WTC11 (cell line): ENCODE data around the gene DEGS1. TPM values are rescaled to one million over a fixed set of nuclear protein-coding genes. Genes with fewer than 3 reads are reported as not detected.

ENCODE experiments used
- ATAC-seq: fragments of 200-7000 bp; cut with Tn5 transposase; 2 replicates; pipeline ENCODE4 v1.10.0; 2021; ENCODE audit warnings: mild to moderate bottlenecking, moderate library complexity
- CTCF ChIA-PET: fragments of 300-600 bp; sonication (Branson Sonifier 250); formaldehyde crosslinking; loops from one replicate; lab custom pipeline; 2021; ENCODE audit warnings: antibody characterized with exemption; lab: Charles Lee
- POLR2A ChIA-PET: fragments of 350-600 bp; sonication (Branson Sonifier 250); formaldehyde crosslinking; loops from one replicate; lab custom pipeline; 2021; ENCODE audit warnings: antibody characterized with exemption; lab: Charles Lee
- DNase-seq: peaks from one replicate; pipeline ENCODE4 v3.0.0; 2021; ENCODE audit warnings: low spot score
- H3K27ac Mint-ChIP-seq: 2 replicates; pipeline ENCODE4 v1.8.0; 2021; ENCODE audit warnings: mixed read lengths
- H3K27me3 Mint-ChIP-seq: 2 replicates; pipeline ENCODE4 v1.8.0; 2021; ENCODE audit warnings: low read depth, mild to moderate bottlenecking, moderate library complexity, mixed read lengths
- H3K36me3 Mint-ChIP-seq: 2 replicates; pipeline ENCODE4 v1.8.0; 2021; ENCODE audit warnings: mixed read lengths
- H3K4me1 Mint-ChIP-seq: 2 replicates; pipeline ENCODE4 v1.8.0; 2022; ENCODE audit warnings: mixed read lengths
- H3K4me3 Mint-ChIP-seq: 2 replicates; pipeline ENCODE4 v1.8.0; 2021; ENCODE audit warnings: mild to moderate bottlenecking, moderate library complexity, mixed read lengths
- H3K9me3 Mint-ChIP-seq: 2 replicates; pipeline ENCODE4 v1.8.0; 2021; ENCODE audit warnings: mixed read lengths
- CBFB ChIP-seq: sonication (generic); formaldehyde crosslinking; IDR thresholded peaks from 2 replicates; pipeline ENCODE4 v1.8.1; 2022; ENCODE audit warnings: mild to moderate bottlenecking, low read depth, missing genetic modification reagents
- CREM ChIP-seq: sonication (generic); formaldehyde crosslinking; IDR thresholded peaks from 2 replicates; pipeline ENCODE4 v1.8.1; 2022; ENCODE audit warnings: mild to moderate bottlenecking, missing genetic modification reagents, moderate library complexity
- ESRRA ChIP-seq: sonication (generic); formaldehyde crosslinking; IDR thresholded peaks from 2 replicates; pipeline ENCODE4 v1.8.1; 2022; ENCODE audit warnings: mild to moderate bottlenecking, missing genetic modification reagents, borderline replicate concordance
- FOXK1 ChIP-seq: sonication (generic); formaldehyde crosslinking; IDR thresholded peaks from 2 replicates; pipeline ENCODE4 v1.8.0; 2022; ENCODE audit warnings: mild to moderate bottlenecking, moderate library complexity, missing genetic modification reagents
- GTF2I ChIP-seq: fragments of 250-450 bp; sonication (Bioruptor Pico); conservative IDR thresholded peaks from 2 replicates; pipeline ENCODE4 v1.4.0; 2021; ENCODE audit warnings: mild to moderate bottlenecking
- KAT7 ChIP-seq: sonication (generic); formaldehyde crosslinking; IDR thresholded peaks from 2 replicates; pipeline ENCODE4 v1.8.1; 2023; ENCODE audit warnings: missing genetic modification reagents, mild to moderate bottlenecking, borderline replicate concordance
- MXD4 ChIP-seq: fragments of 250-450 bp; sonication (Bioruptor Pico); IDR thresholded peaks from 2 replicates; pipeline ENCODE4 v1.8.0; 2021; ENCODE audit warnings: mild to moderate bottlenecking, moderate library complexity, borderline replicate concordance
- NFATC4 ChIP-seq: fragments of 250-450 bp; sonication (Bioruptor Pico); IDR thresholded peaks from 2 replicates; pipeline ENCODE4 v1.9.0; 2021; ENCODE audit warnings: mild to moderate bottlenecking
- NFYB ChIP-seq: sonication (generic); formaldehyde crosslinking; conservative IDR thresholded peaks from 2 replicates; pipeline ENCODE4 v1.8.0; 2022; ENCODE audit warnings: low read depth, missing genetic modification reagents
- RELA ChIP-seq: sonication (generic); formaldehyde crosslinking; IDR thresholded peaks from 2 replicates; pipeline ENCODE4 v1.8.1; 2022; ENCODE audit warnings: missing genetic modification reagents, mild to moderate bottlenecking, borderline replicate concordance
- SMAD4 ChIP-seq: sonication (generic); formaldehyde crosslinking; IDR thresholded peaks from 2 replicates; pipeline ENCODE4 v1.8.0; 2022; ENCODE audit warnings: mild to moderate bottlenecking, missing genetic modification reagents
- TEAD4 ChIP-seq: sonication (generic); formaldehyde crosslinking; IDR thresholded peaks from 2 replicates; pipeline ENCODE4 v1.8.0; 2022; ENCODE audit warnings: mild to moderate bottlenecking, missing genetic modification reagents
- ZNF416 ChIP-seq: fragments of 250-450 bp; sonication (Bioruptor Pico); IDR thresholded peaks from 2 replicates; pipeline ENCODE4 v1.9.0; 2021; ENCODE audit warnings: mild to moderate bottlenecking, inconsistent platforms
- total RNA-seq: library from RNA; stranded (reverse); gene quantifications from 3 replicates; pipeline ENCODE4 v1.2.3, GENCODE V29; 2021
- TF ChIP-seq, protein P1 (sequence below): sonication (generic); formaldehyde crosslinking; IDR thresholded peaks from 2 replicates; pipeline ENCODE4 v1.8.1; 2023; ENCODE audit warnings: mild to moderate bottlenecking, moderate library complexity, missing genetic modification reagents
- TF ChIP-seq, protein P2 (sequence below): sonication (generic); formaldehyde crosslinking; IDR thresholded peaks from 2 replicates; pipeline ENCODE4 v1.8.1; 2023; ENCODE audit warnings: mild to moderate bottlenecking, missing genetic modification reagents, moderate library complexity
- TF ChIP-seq, protein P3 (sequence below): sonication (generic); formaldehyde crosslinking; conservative IDR thresholded peaks from 2 replicates; pipeline ENCODE4 v1.8.1; 2023; ENCODE audit warnings: mild to moderate bottlenecking, low read depth, missing genetic modification reagents, moderate library complexity
- TF ChIP-seq, protein P4 (sequence below): sonication (generic); formaldehyde crosslinking; IDR thresholded peaks from 2 replicates; pipeline ENCODE4 v1.8.0; 2023; ENCODE audit warnings: missing genetic modification reagents, mild to moderate bottlenecking, borderline replicate concordance
- TF ChIP-seq, protein P5 (sequence below): sonication (generic); formaldehyde crosslinking; IDR thresholded peaks from 2 replicates; pipeline ENCODE4 v1.8.0; 2023; ENCODE audit warnings: missing genetic modification reagents
- TF ChIP-seq, protein P6 (sequence below): fragments of 250-450 bp; sonication (Bioruptor Pico); IDR thresholded peaks from 2 replicates; pipeline ENCODE4 v1.9.0; 2021; ENCODE audit warnings: mild to moderate bottlenecking

DEGS1 gene
- total RNA-seq, 1 experiment from 2014 or later: 30.7 TPM

DNA sequence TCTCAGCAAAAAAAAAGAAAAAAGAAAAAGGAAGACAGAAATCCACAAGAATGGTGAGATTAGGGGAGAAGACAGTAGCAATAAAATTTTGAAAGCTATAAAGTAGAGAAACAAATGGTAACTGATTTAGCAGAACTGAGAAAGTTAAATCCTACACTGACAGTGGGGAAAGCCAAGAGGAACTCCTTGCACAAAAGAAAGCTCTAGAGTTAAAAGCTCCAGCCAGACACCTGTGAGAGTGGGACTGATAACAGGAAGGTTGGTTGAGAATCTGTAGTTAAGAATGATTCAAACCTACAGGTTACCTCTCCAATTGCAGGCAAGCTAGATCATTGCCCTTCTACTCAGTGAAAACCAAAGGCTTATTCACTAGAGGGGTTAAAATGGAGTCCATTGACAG lies 45.5 kb upstream of the DEGS1 start:
- TF ChIP-seq, protein P1, sequence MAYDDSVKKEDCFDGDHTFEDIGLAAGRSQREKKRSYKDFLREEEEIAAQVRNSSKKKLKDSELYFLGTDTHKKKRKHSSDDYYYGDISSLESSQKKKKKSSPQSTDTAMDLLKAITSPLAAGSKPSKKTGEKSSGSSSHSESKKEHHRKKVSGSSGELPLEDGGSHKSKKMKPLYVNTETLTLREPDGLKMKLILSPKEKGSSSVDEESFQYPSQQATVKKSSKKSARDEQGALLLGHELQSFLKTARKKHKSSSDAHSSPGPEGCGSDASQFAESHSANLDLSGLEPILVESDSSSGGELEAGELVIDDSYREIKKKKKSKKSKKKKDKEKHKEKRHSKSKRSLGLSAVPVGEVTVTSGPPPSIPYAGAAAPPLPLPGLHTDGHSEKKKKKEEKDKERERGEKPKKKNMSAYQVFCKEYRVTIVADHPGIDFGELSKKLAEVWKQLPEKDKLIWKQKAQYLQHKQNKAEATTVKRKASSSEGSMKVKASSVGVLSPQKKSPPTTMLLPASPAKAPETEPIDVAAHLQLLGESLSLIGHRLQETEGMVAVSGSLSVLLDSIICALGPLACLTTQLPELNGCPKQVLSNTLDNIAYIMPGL (CRISPR knock-in tag): no peak
- TF ChIP-seq FOXK1 (CRISPR knock-in tag): no peak
- TF ChIP-seq ZNF416 (CRISPR knock-in tag): no peak
- no peak for TF ChIP-seq KAT7
- TF ChIP-seq, protein P2, sequence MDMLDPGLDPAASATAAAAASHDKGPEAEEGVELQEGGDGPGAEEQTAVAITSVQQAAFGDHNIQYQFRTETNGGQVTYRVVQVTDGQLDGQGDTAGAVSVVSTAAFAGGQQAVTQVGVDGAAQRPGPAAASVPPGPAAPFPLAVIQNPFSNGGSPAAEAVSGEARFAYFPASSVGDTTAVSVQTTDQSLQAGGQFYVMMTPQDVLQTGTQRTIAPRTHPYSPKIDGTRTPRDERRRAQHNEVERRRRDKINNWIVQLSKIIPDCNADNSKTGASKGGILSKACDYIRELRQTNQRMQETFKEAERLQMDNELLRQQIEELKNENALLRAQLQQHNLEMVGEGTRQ (CRISPR knock-in tag): no peak
- TF ChIP-seq NFATC4 (CRISPR knock-in tag): no peak
- no peak for TF ChIP-seq TEAD4 (CRISPR knock-in tag)
- no peak for TF ChIP-seq CBFB (CRISPR knock-in tag)
- no peak for TF ChIP-seq CREM (CRISPR knock-in tag)
- no peak for TF ChIP-seq NFYB
- TF ChIP-seq, protein P3, sequence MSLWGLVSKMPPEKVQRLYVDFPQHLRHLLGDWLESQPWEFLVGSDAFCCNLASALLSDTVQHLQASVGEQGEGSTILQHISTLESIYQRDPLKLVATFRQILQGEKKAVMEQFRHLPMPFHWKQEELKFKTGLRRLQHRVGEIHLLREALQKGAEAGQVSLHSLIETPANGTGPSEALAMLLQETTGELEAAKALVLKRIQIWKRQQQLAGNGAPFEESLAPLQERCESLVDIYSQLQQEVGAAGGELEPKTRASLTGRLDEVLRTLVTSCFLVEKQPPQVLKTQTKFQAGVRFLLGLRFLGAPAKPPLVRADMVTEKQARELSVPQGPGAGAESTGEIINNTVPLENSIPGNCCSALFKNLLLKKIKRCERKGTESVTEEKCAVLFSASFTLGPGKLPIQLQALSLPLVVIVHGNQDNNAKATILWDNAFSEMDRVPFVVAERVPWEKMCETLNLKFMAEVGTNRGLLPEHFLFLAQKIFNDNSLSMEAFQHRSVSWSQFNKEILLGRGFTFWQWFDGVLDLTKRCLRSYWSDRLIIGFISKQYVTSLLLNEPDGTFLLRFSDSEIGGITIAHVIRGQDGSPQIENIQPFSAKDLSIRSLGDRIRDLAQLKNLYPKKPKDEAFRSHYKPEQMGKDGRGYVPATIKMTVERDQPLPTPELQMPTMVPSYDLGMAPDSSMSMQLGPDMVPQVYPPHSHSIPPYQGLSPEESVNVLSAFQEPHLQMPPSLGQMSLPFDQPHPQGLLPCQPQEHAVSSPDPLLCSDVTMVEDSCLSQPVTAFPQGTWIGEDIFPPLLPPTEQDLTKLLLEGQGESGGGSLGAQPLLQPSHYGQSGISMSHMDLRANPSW (CRISPR knock-in tag): no peak
- TF ChIP-seq RELA (CRISPR knock-in tag): no peak
- TF ChIP-seq, protein P4, sequence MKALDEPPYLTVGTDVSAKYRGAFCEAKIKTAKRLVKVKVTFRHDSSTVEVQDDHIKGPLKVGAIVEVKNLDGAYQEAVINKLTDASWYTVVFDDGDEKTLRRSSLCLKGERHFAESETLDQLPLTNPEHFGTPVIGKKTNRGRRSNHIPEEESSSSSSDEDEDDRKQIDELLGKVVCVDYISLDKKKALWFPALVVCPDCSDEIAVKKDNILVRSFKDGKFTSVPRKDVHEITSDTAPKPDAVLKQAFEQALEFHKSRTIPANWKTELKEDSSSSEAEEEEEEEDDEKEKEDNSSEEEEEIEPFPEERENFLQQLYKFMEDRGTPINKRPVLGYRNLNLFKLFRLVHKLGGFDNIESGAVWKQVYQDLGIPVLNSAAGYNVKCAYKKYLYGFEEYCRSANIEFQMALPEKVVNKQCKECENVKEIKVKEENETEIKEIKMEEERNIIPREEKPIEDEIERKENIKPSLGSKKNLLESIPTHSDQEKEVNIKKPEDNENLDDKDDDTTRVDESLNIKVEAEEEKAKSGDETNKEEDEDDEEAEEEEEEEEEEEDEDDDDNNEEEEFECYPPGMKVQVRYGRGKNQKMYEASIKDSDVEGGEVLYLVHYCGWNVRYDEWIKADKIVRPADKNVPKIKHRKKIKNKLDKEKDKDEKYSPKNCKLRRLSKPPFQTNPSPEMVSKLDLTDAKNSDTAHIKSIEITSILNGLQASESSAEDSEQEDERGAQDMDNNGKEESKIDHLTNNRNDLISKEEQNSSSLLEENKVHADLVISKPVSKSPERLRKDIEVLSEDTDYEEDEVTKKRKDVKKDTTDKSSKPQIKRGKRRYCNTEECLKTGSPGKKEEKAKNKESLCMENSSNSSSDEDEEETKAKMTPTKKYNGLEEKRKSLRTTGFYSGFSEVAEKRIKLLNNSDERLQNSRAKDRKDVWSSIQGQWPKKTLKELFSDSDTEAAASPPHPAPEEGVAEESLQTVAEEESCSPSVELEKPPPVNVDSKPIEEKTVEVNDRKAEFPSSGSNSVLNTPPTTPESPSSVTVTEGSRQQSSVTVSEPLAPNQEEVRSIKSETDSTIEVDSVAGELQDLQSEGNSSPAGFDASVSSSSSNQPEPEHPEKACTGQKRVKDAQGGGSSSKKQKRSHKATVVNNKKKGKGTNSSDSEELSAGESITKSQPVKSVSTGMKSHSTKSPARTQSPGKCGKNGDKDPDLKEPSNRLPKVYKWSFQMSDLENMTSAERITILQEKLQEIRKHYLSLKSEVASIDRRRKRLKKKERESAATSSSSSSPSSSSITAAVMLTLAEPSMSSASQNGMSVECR (CRISPR knock-in tag): no peak
- no peak for TF ChIP-seq ESRRA
- TF ChIP-seq, protein P5, sequence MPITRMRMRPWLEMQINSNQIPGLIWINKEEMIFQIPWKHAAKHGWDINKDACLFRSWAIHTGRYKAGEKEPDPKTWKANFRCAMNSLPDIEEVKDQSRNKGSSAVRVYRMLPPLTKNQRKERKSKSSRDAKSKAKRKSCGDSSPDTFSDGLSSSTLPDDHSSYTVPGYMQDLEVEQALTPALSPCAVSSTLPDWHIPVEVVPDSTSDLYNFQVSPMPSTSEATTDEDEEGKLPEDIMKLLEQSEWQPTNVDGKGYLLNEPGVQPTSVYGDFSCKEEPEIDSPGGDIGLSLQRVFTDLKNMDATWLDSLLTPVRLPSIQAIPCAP (CRISPR knock-in tag): no peak
- no peak for TF ChIP-seq SMAD4 (CRISPR knock-in tag)
- no peak for TF ChIP-seq GTF2I
- TF ChIP-seq, protein P6, sequence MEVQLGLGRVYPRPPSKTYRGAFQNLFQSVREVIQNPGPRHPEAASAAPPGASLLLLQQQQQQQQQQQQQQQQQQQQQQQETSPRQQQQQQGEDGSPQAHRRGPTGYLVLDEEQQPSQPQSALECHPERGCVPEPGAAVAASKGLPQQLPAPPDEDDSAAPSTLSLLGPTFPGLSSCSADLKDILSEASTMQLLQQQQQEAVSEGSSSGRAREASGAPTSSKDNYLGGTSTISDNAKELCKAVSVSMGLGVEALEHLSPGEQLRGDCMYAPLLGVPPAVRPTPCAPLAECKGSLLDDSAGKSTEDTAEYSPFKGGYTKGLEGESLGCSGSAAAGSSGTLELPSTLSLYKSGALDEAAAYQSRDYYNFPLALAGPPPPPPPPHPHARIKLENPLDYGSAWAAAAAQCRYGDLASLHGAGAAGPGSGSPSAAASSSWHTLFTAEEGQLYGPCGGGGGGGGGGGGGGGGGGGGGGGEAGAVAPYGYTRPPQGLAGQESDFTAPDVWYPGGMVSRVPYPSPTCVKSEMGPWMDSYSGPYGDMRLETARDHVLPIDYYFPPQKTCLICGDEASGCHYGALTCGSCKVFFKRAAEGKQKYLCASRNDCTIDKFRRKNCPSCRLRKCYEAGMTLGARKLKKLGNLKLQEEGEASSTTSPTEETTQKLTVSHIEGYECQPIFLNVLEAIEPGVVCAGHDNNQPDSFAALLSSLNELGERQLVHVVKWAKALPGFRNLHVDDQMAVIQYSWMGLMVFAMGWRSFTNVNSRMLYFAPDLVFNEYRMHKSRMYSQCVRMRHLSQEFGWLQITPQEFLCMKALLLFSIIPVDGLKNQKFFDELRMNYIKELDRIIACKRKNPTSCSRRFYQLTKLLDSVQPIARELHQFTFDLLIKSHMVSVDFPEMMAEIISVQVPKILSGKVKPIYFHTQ (CRISPR knock-in tag): no peak
- no peak for TF ChIP-seq MXD4 (CRISPR knock-in tag)
- H3K27ac Mint-ChIP-seq: no peak overlapping the region
- ChIA-PET POLR2A (no interaction called here), CTCF (interaction anchor here (0.7 to 1.3 kb wide), 2 partner anchors 15 to 21 kb away, joined by 3 to 4 read pairs; no protein-coding TSS in a partner anchor)
- H3K36me3 Mint-ChIP-seq: peaks cover 48% of the 10 kb centered on the region
- no peaks in the 10 kb centered on the region for H3K9me3 Mint-ChIP-seq
- no peaks in the 10 kb centered on the region for H3K27me3 Mint-ChIP-seq
- ATAC-seq: no peak
- no peak for DNase-seq
- no peaks in the 10 kb centered on the region for H3K4me1 Mint-ChIP-seq
- H3K4me3 Mint-ChIP-seq: no peak overlapping the region
